GM23338 (cell line): ENCODE data around the gene GHRHR. TPM values are rescaled to one million over a fixed set of nuclear protein-coding genes. Genes with fewer than 3 reads are reported as not detected.

ENCODE experiments used
- ATAC-seq: fragments of 200-7000 bp; cut with Tn5 transposase; 3 replicates; pipeline ENCODE4 v1.9.1; 2020
- DNase-seq: peaks from one replicate; pipeline ENCODE4 v3.0.0-alpha.2; 2015; ENCODE audit warnings: low spot score
- H2AFZ ChIP-seq: fragments of 200-600 bp; sonication (generic); 2 replicates; pipeline ENCODE4 v1.8.0; 2016; ENCODE audit warnings: antibody characterized with exemption, mild to moderate bottlenecking, moderate library complexity
- H3F3A ChIP-seq: fragments of 200-600 bp; sonication (generic); replicated peaks from 2 replicates; pipeline ENCODE4 v1.8.0; 2017; ENCODE audit warnings: antibody characterized with exemption, mixed run types, low read depth
- H3K27ac ChIP-seq: fragments of 200-600 bp; sonication (generic); 2 replicates; pipeline ENCODE4 v1.6.1; 2016; ENCODE audit warnings: low read depth
- H3K27me3 ChIP-seq: fragments of 200-600 bp; sonication (generic); 2 replicates; pipeline ENCODE4 v1.8.0; 2016; ENCODE audit warnings: mild to moderate bottlenecking, mixed run types, moderate library complexity; ENCODE audit not compliant: insufficient read depth
- H3K36me3 ChIP-seq: fragments of 200-600 bp; sonication (generic); 2 replicates; pipeline ENCODE4 v1.8.0; 2016; ENCODE audit warnings: mild to moderate bottlenecking; ENCODE audit not compliant: insufficient read depth
- H3K4me1 ChIP-seq: fragments of 200-600 bp; sonication (generic); 2 replicates; pipeline ENCODE4 v1.8.0; 2016; ENCODE audit warnings: mild to moderate bottlenecking, moderate library complexity; ENCODE audit not compliant: insufficient read depth
- H3K4me2 ChIP-seq: fragments of 200-600 bp; sonication (generic); 2 replicates; pipeline ENCODE4 v1.7.1; 2017; ENCODE audit warnings: mixed run types
- H3K4me3 ChIP-seq: fragments of 200-600 bp; sonication (generic); 2 replicates; pipeline ENCODE4 v1.6.1; 2016; ENCODE audit warnings: mixed run types
- H3K79me2 ChIP-seq: fragments of 200-600 bp; sonication (generic); replicated peaks from 2 replicates; pipeline ENCODE4 v1.8.0; 2017; ENCODE audit warnings: mild to moderate bottlenecking; ENCODE audit not compliant: insufficient read depth
- H3K9me2 ChIP-seq: fragments of 200-600 bp; sonication (generic); 2 replicates; pipeline ENCODE4 v1.8.0; 2017; ENCODE audit not compliant: insufficient read depth
- H4K20me1 ChIP-seq: fragments of 200-600 bp; sonication (generic); replicated peaks from 2 replicates; pipeline ENCODE4 v1.8.0; 2017; ENCODE audit warnings: mild to moderate bottlenecking; ENCODE audit not compliant: insufficient read depth
- H3K27ac Mint-ChIP-seq: 2 replicates; pipeline ENCODE4 v1.8.0; 2020; ENCODE audit warnings: inconsistent platforms, mild to moderate bottlenecking, moderate library complexity, mixed read lengths
- H3K27me3 Mint-ChIP-seq: 3 replicates; pipeline ENCODE4 v1.8.0; 2022; ENCODE audit warnings: low read depth, mild to moderate bottlenecking, moderate library complexity, mixed read lengths, inconsistent platforms; ENCODE audit not compliant: insufficient read depth, poor library complexity
- H3K36me3 Mint-ChIP-seq: 3 replicates; pipeline ENCODE4 v1.8.0; 2021; ENCODE audit warnings: low read depth, mild to moderate bottlenecking, inconsistent platforms, moderate library complexity, mixed read lengths
- H3K4me1 Mint-ChIP-seq: 3 replicates; pipeline ENCODE4 v1.8.0; 2020; ENCODE audit warnings: mild to moderate bottlenecking, inconsistent platforms, mixed read lengths
- H3K4me3 Mint-ChIP-seq: 3 replicates; pipeline ENCODE4 v1.8.0; 2021; ENCODE audit warnings: moderate library complexity, mild to moderate bottlenecking, inconsistent platforms, mixed read lengths
- H3K9me3 Mint-ChIP-seq: 3 replicates; pipeline ENCODE4 v1.8.0; 2020; ENCODE audit warnings: moderate library complexity, mild to moderate bottlenecking, inconsistent platforms, mixed read lengths
- EZH2phosphoT487 ChIP-seq: fragments of 200-600 bp; sonication (generic); IDR thresholded peaks from one replicate; pipeline ENCODE4 v1.8.1; 2018; ENCODE audit warnings: antibody characterized with exemption; ENCODE audit not compliant: unreplicated experiment
- JUNB ChIP-seq: IDR thresholded peaks from one replicate; pipeline ENCODE4 v1.6.1; 2016; ENCODE audit warnings: antibody characterized with exemption; ENCODE audit not compliant: unreplicated experiment
- NANOG ChIP-seq: IDR thresholded peaks from 2 replicates; pipeline ENCODE4 v1.6.1; 2016; ENCODE audit warnings: antibody characterized with exemption, borderline replicate concordance
- POLR2AphosphoS5 ChIP-seq: IDR thresholded peaks from 2 replicates; pipeline ENCODE4 v1.6.1; 2016; ENCODE audit warnings: antibody characterized with exemption, low read depth
- ZNF114 ChIP-seq: fragments of 250-450 bp; sonication (Bioruptor Pico); IDR thresholded peaks from 2 replicates; pipeline ENCODE4 v1.5.0; 2020; ENCODE audit warnings: mild to moderate bottlenecking, moderate library complexity
- ZNF331 ChIP-seq: fragments of 250-450 bp; sonication (Bioruptor Pico); IDR thresholded peaks from 2 replicates; pipeline ENCODE4 v1.5.0; 2020; ENCODE audit warnings: low read depth, mild to moderate bottlenecking, moderate library complexity
- polyA plus RNA-seq: library from polyadenylated mRNA; unstranded; fragments of >200 nt; fragmentation: Nextera tagmentation; extraction: Ambion mirVana; gene quantifications from 2 replicates; pipeline ENCODE4 v1.2.1, GENCODE V29; 2016
- total RNA-seq: library from RNA; depleted of rRNA; stranded (reverse); fragments of >200 nt; shearing (Covaris generic); gene quantifications from 2 replicates; pipeline ENCODE4 v1.2.3, GENCODE V29; 2014
- TF ChIP-seq, protein P1 (sequence below): IDR thresholded peaks from one replicate; pipeline ENCODE4 v1.6.1; 2018; ENCODE audit warnings: antibody characterized with exemption; ENCODE audit not compliant: unreplicated experiment
- TF ChIP-seq, protein P2 (sequence below): fragments of 250-450 bp; sonication (Bioruptor Pico); IDR thresholded peaks from 2 replicates; pipeline ENCODE4 v1.5.0; 2020; ENCODE audit warnings: mild to moderate bottlenecking, moderate library complexity
- TF ChIP-seq, protein P3 (sequence below): IDR thresholded peaks from 2 replicates; pipeline ENCODE4 v1.6.1; 2016; ENCODE audit warnings: antibody characterized with exemption

GHRHR gene
- total and polyA plus RNA-seq, 2 experiments from 2014 or later, result 2.2 TPM; not detected in 1

- TF ChIP-seq ZNF331, result no peak
- TF ChIP-seq, protein P1, sequence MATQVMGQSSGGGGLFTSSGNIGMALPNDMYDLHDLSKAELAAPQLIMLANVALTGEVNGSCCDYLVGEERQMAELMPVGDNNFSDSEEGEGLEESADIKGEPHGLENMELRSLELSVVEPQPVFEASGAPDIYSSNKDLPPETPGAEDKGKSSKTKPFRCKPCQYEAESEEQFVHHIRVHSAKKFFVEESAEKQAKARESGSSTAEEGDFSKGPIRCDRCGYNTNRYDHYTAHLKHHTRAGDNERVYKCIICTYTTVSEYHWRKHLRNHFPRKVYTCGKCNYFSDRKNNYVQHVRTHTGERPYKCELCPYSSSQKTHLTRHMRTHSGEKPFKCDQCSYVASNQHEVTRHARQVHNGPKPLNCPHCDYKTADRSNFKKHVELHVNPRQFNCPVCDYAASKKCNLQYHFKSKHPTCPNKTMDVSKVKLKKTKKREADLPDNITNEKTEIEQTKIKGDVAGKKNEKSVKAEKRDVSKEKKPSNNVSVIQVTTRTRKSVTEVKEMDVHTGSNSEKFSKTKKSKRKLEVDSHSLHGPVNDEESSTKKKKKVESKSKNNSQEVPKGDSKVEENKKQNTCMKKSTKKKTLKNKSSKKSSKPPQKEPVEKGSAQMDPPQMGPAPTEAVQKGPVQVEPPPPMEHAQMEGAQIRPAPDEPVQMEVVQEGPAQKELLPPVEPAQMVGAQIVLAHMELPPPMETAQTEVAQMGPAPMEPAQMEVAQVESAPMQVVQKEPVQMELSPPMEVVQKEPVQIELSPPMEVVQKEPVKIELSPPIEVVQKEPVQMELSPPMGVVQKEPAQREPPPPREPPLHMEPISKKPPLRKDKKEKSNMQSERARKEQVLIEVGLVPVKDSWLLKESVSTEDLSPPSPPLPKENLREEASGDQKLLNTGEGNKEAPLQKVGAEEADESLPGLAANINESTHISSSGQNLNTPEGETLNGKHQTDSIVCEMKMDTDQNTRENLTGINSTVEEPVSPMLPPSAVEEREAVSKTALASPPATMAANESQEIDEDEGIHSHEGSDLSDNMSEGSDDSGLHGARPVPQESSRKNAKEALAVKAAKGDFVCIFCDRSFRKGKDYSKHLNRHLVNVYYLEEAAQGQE, result no peak
- TF ChIP-seq POLR2AphosphoS5, result no peak
These were observed 32.4 kb upstream of the GHRHR start (continued) for GRCh38 chr7:30931161-30931928.

DNA sequence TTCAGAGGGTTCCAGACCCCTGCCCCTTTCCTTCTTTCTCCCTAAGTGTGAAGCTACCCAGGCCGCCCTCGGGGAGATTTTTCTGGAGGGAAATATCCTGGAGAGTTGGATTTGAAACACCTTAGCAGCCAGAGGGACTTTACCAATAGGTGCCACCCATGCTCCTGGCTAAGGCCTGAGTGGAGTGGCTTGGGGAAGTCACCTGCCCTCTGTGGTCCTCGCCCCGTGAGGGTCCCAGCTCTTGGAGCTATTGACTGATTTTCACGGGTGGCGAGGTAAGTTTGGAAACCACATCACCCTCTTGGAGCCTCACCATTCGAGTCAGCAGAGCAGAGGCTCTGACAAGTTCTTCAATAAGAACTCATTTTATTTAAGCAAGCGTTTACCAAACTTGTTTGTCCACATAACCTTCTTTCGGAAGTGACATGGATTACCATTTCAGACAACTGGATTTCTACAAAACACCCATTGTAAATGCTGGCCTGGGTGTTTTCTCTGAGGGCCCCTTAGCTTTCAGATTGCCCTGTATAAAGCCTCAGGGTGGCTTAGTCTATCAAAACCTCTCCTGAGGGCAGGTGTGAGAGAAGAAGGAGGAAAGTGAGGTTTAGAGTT is 31.7 kb upstream of the GHRHR start:
- Histone ChIP-seq H2AFZ (no peak overlapping the region), H3K4me1 (0 out of 2 replicates have a peak, but pooled peaks cover 6% of the 10 kb centered on the region), H3K27ac (no peak overlapping the region), H3K36me3 (no peaks in the 10 kb centered on the region), H3F3A (no peaks in the 10 kb centered on the region), H4K20me1 (no peaks in the 10 kb centered on the region), H3K4me2 (no peak overlapping the region), H3K79me2 (no peaks in the 10 kb centered on the region), H3K9me2 (peaks cover 6% of the 10 kb centered on the region; the same call in 1 of the 2 replicates), H3K4me3 (no peak overlapping the region), H3K27me3 (no peaks in the 10 kb centered on the region)
- no peak overlapping the region for H3K4me3 Mint-ChIP-seq
- H3K27me3 Mint-ChIP-seq, result peaks cover 10% of the 10 kb centered on the region
- ATAC-seq, result no peak
- no peaks in the 10 kb centered on the region for H3K9me3 Mint-ChIP-seq
- no peaks in the 10 kb centered on the region for H3K36me3 Mint-ChIP-seq
- DNase-seq, result no peak
- H3K4me1 Mint-ChIP-seq, result peaks cover 7% of the 10 kb centered on the region; the same call in 2 of the 3 replicates
- no peak overlapping the region for H3K27ac Mint-ChIP-seq
- TF ChIP-seq, protein P2, sequence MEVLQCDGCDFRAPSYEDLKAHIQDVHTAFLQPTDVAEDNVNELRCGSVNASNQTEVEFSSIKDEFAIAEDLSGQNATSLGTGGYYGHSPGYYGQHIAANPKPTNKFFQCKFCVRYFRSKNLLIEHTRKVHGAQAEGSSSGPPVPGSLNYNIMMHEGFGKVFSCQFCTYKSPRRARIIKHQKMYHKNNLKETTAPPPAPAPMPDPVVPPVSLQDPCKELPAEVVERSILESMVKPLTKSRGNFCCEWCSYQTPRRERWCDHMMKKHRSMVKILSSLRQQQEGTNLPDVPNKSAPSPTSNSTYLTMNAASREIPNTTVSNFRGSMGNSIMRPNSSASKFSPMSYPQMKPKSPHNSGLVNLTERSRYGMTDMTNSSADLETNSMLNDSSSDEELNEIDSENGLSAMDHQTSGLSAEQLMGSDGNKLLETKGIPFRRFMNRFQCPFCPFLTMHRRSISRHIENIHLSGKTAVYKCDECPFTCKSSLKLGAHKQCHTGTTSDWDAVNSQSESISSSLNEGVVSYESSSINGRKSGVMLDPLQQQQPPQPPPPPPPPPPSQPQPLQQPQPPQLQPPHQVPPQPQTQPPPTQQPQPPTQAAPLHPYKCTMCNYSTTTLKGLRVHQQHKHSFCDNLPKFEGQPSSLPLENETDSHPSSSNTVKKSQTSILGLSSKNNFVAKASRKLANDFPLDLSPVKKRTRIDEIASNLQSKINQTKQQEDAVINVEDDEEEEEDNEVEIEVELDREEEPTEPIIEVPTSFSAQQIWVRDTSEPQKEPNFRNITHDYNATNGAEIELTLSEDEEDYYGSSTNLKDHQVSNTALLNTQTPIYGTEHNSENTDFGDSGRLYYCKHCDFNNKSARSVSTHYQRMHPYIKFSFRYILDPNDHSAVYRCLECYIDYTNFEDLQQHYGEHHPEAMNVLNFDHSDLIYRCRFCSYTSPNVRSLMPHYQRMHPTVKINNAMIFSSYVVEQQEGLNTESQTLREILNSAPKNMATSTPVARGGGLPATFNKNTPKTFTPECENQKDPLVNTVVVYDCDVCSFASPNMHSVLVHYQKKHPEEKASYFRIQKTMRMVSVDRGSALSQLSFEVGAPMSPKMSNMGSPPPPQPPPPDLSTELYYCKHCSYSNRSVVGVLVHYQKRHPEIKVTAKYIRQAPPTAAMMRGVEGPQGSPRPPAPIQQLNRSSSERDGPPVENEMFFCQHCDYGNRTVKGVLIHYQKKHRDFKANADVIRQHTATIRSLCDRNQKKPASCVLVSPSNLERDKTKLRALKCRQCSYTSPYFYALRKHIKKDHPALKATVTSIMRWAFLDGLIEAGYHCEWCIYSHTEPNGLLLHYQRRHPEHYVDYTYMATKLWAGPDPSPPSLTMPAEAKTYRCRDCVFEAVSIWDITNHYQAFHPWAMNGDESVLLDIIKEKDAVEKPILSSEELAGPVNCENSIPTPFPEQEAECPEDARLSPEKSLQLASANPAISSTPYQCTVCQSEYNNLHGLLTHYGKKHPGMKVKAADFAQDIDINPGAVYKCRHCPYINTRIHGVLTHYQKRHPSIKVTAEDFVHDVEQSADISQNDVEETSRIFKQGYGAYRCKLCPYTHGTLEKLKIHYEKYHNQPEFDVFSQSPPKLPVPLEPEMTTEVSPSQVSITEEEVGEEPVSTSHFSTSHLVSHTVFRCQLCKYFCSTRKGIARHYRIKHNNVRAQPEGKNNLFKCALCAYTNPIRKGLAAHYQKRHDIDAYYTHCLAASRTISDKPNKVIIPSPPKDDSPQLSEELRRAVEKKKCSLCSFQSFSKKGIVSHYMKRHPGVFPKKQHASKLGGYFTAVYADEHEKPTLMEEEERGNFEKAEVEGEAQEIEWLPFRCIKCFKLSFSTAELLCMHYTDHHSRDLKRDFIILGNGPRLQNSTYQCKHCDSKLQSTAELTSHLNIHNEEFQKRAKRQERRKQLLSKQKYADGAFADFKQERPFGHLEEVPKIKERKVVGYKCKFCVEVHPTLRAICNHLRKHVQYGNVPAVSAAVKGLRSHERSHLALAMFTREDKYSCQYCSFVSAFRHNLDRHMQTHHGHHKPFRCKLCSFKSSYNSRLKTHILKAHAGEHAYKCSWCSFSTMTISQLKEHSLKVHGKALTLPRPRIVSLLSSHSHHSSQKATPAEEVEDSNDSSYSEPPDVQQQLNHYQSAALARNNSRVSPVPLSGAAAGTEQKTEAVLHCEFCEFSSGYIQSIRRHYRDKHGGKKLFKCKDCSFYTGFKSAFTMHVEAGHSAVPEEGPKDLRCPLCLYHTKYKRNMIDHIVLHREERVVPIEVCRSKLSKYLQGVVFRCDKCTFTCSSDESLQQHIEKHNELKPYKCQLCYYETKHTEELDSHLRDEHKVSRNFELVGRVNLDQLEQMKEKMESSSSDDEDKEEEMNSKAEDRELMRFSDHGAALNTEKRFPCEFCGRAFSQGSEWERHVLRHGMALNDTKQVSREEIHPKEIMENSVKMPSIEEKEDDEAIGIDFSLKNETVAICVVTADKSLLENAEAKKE (CRISPR knock-in tag), result no peak
- no peak for TF ChIP-seq POLR2AphosphoS5
- TF ChIP-seq EZH2phosphoT487, result no peak
- TF ChIP-seq ZNF331, result no peak
- TF ChIP-seq, protein P3, sequence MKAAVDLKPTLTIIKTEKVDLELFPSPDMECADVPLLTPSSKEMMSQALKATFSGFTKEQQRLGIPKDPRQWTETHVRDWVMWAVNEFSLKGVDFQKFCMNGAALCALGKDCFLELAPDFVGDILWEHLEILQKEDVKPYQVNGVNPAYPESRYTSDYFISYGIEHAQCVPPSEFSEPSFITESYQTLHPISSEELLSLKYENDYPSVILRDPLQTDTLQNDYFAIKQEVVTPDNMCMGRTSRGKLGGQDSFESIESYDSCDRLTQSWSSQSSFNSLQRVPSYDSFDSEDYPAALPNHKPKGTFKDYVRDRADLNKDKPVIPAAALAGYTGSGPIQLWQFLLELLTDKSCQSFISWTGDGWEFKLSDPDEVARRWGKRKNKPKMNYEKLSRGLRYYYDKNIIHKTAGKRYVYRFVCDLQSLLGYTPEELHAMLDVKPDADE, result no peak
- TF ChIP-seq ZNF114 (CRISPR knock-in tag), result no peak
- TF ChIP-seq JUNB, result no peak
- TF ChIP-seq NANOG, result no peak
